Measurements from ENCODE around the gene SCAMP4.

SCAMP4 gene

GRCh38 chr19:1862068-1862423 is 43.2 kb upstream of the SCAMP4 start:
- no peak for DNase-seq
- Histone ChIP-seq H3K27ac (peak overlapping the region; percentile 22), H3K4me3 (ENCODE audit: low read depth, low read length) (peak overlapping the region; percentile 83), H3K36me3 (replicated peaks) (no peaks in the 10 kb centered on the region), H3K27me3 (replicated peaks) (no peaks in the 10 kb centered on the region)
- in situ Hi-C loops (cut with HindIII; ENCODE audit: low pct_ligation_motif_present, low sequenced_read_pairs) = no loop called here
- TF ChIP-seq CTCF (IDR thresholded peaks at IDR 0.05; ENCODE audit: low read depth, low read length, missing control alignments) = no peak

GRCh38 chr19:1862424-1863327 is 42.5 kb upstream of the SCAMP4 start:
- in situ Hi-C loops (cut with HindIII; ENCODE audit: low pct_ligation_motif_present, low sequenced_read_pairs) = no loop called here
- H3K27ac ChIP-seq = peak overlapping the region; percentile 49
- TF ChIP-seq CTCF (IDR thresholded peaks at IDR 0.05; ENCODE audit: low read depth, low read length, missing control alignments) = no peak
- H3K27me3 ChIP-seq (replicated peaks) = no peaks in the 10 kb centered on the region
- no peak for DNase-seq
- H3K36me3 ChIP-seq (replicated peaks) = no peaks in the 10 kb centered on the region
- H3K4me3 ChIP-seq (ENCODE audit: low read depth, low read length) = peak overlapping the region; percentile 83

GRCh38 chr19:1863328-1863637 is 41.9 kb upstream of the SCAMP4 start, which contains the start of gene KLF16:
Gene KLF16 (minus strand): TSS chr19:1863579. CDS start chr19:1863497, 82 bp downstream.
- peak within 1 kb of the TSS; percentile 85 for H3K27ac ChIP-seq
- in situ Hi-C loops (cut with HindIII; ENCODE audit: low pct_ligation_motif_present, low sequenced_read_pairs) = no loop called here

GRCh38 chr19:1863638-1864479 is 41.3 kb upstream of the SCAMP4 start:
- no peaks in the 10 kb centered on the region for H3K36me3 ChIP-seq (replicated peaks)
- peak overlapping the region; percentile 70 for H3K4me3 ChIP-seq (ENCODE audit: low read depth, low read length)
- peak; percentile 74 for DNase-seq
- H3K27me3 ChIP-seq (replicated peaks) = no peaks in the 10 kb centered on the region
- H3K27ac ChIP-seq = peak overlapping the region; percentile 85
- TF ChIP-seq CTCF (IDR thresholded peaks at IDR 0.05; ENCODE audit: low read depth, low read length, missing control alignments) = no peak
- in situ Hi-C loops (cut with HindIII; ENCODE audit: low pct_ligation_motif_present, low sequenced_read_pairs) = no loop called here

More at GRCh38 chr19:1863328-1863637, 41.9 kb upstream of the SCAMP4 start, which contains the start of gene KLF16:
- no peaks in the 10 kb centered on the region for H3K36me3 ChIP-seq (replicated peaks)
- no peaks in the 10 kb centered on the region for H3K27me3 ChIP-seq (replicated peaks)
- peak within 1 kb of the TSS; percentile 83 for H3K4me3 ChIP-seq (ENCODE audit: low read depth, low read length)
- no peak for DNase-seq
- TF ChIP-seq CTCF (IDR thresholded peaks at IDR 0.05; ENCODE audit: low read depth, low read length, missing control alignments) = no peak

- Histone ChIP-seq H3K27me3 (replicated peaks) (no peaks in the 10 kb centered on the region), H3K4me3 (ENCODE audit: low read depth, low read length) (peak overlapping the region; percentile 70), H3K27ac (peak overlapping the region; percentile 85), H3K36me3 (replicated peaks) (no peaks in the 10 kb centered on the region)
- in situ Hi-C loops (cut with HindIII; ENCODE audit: low pct_ligation_motif_present, low sequenced_read_pairs) = no loop called here
- DNase-seq = no peak
- TF ChIP-seq CTCF (IDR thresholded peaks at IDR 0.05; ENCODE audit: low read depth, low read length, missing control alignments) = peak; percentile 71
Observed at GRCh38 chr19:1864480-1865171, 40.6 kb upstream of the SCAMP4 start.

Data from brain microvascular endothelial cell (primary cell).